AG04449 (cell line): ENCODE measurements around the gene ILF3.

Source experiments
- CTCF ChIA-PET: fragments of 350-600 bp; formaldehyde crosslinking; extraction: SDS; loops from one replicate; lab custom pipeline; 2021; ENCODE audit warnings: antibody characterized with exemption; lab: Yijun Ruan, JAX
- POLR2A ChIA-PET: fragments of 400-600, 350-600 bp; formaldehyde crosslinking; extraction: SDS; loops from one replicate; lab custom pipeline; 2020; ENCODE audit warnings: antibody characterized with exemption, inconsistent platforms; lab: Yijun Ruan, JAX
- DNase-seq: peaks from one replicate; pipeline ENCODE4 v3.0.0-alpha.2; 2010; ENCODE audit warnings: low read depth, low spot score
- H3K4me3 ChIP-seq: 2 replicates; pipeline ENCODE4 v1.5.1; 2011; ENCODE audit warnings: low read depth, mild to moderate bottlenecking, control low read depth, low read length
- TF ChIP-seq, protein P1 (sequence below): IDR thresholded peaks from one replicate; pipeline ENCODE4 v1.5.1; 2011; ENCODE audit warnings: mild to moderate bottlenecking, moderate library complexity, low read length, control low read depth, inconsistent platforms; ENCODE audit not compliant: insufficient read depth; ENCODE audit errors: missing control alignments

ILF3 gene

GRCh38 chr19:10691883-10692282 is 37.7 kb downstream of the ILF3 start:
- H3K4me3 ChIP-seq: no peak overlapping the region
- TF ChIP-seq, protein P1, sequence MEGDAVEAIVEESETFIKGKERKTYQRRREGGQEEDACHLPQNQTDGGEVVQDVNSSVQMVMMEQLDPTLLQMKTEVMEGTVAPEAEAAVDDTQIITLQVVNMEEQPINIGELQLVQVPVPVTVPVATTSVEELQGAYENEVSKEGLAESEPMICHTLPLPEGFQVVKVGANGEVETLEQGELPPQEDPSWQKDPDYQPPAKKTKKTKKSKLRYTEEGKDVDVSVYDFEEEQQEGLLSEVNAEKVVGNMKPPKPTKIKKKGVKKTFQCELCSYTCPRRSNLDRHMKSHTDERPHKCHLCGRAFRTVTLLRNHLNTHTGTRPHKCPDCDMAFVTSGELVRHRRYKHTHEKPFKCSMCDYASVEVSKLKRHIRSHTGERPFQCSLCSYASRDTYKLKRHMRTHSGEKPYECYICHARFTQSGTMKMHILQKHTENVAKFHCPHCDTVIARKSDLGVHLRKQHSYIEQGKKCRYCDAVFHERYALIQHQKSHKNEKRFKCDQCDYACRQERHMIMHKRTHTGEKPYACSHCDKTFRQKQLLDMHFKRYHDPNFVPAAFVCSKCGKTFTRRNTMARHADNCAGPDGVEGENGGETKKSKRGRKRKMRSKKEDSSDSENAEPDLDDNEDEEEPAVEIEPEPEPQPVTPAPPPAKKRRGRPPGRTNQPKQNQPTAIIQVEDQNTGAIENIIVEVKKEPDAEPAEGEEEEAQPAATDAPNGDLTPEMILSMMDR: no peak
- ChIA-PET CTCF (interaction anchor here (1.9 to 13.6 kb wide), 3 partner anchors 9 to 109 kb away, joined by 6 to 178 read pairs (median 34); partner anchors contain the start of gene QTRT1), POLR2A (no interaction called here)
- no peak for DNase-seq

- POLR2A ChIA-PET: no interaction called here
- CTCF ChIA-PET: interaction anchor here (1.9 to 13.6 kb wide), 3 partner anchors 8 to 110 kb away, joined by 6 to 178 read pairs (median 34); partner anchors contain the start of gene QTRT1
- DNase-seq: no peak
Observed at GRCh38 chr19:10692673-10693264, 38.6 kb downstream of the ILF3 start.

DNA sequence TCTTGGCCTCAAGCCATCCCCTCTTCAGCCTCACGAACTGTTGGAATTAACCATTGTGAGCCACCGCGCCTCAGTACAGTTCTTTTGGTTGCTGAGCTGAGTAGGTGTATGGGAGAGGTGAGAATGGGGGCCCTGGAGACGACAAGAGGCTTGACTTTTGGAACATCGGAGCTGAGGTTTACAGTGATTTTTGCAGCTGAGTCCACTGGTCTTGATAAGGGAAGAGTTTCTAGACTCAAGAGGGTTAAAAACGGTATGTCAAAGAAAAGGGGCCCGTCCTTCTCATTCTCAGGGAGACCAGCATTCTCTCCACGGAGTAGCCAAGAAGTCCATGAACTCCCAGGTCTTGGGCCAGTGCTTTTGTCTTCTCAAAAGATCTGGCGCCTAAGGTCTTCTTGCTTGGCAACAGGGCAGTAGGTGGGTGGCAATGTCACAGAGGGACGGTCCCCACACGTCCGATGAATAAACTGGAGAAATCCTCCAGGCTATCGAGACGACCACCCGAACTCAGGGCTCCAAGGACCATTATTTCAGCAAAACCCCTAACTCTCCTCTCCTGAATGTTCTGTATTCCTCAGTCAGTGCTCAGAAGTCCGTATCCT is 40.7 kb downstream of the ILF3 start:
- H3K4me3 ChIP-seq: no peak overlapping the region
- DNase-seq: no peak

More at GRCh38 chr19:10692673-10693264, 38.6 kb downstream of the ILF3 start:
- TF ChIP-seq, protein P1: no peak
- no peak overlapping the region for H3K4me3 ChIP-seq

GRCh38 chr19:10695401-10696398 is 41.6 kb downstream of the ILF3 start:
- H3K4me3 ChIP-seq: peak overlapping the region; percentile 27
- no peak for DNase-seq
- ChIA-PET POLR2A (interaction anchor here (0.6 kb wide), 1 partner anchor 502 kb away, joined by 3 read pairs; no protein-coding TSS in a partner anchor), CTCF (interaction anchor here (1.1 to 13.6 kb wide), 6 partner anchors 39 to 292 kb away, joined by 3 to 178 read pairs (median 4); partner anchors contain the start of gene CDC37)
- TF ChIP-seq, protein P1: no peak

More for the DNA sequence above, 40.7 kb downstream of the ILF3 start:
- POLR2A ChIA-PET: interaction anchor here (0.6 kb wide), 1 partner anchor 141 kb away, joined by 3 read pairs; no protein-coding TSS in a partner anchor
- CTCF ChIA-PET: interaction anchor here (1.2 to 13.6 kb wide), 5 partner anchors 38 to 176 kb away, joined by 3 to 178 read pairs (median 3); no protein-coding TSS in a partner anchor
- TF ChIP-seq, protein P1: no peak

GRCh38 chr19:10699650-10700335 is 45.6 kb downstream of the ILF3 start:
- no peak overlapping the region for H3K4me3 ChIP-seq
- CTCF ChIA-PET: interaction anchor here (0.7 to 13.6 kb wide), 32 partner anchors 10 to 309 kb away, joined by 3 to 178 read pairs (median 6); partner anchors contain the start of genes CDC37 and DNM2
- TF ChIP-seq, protein P1: peak; percentile 46
- POLR2A ChIA-PET: interaction anchor here (1.1 kb wide), 1 partner anchor 87 kb away, joined by 3 read pairs; no protein-coding TSS in a partner anchor
- DNase-seq: no peak
